NB4 (cell line): ENCODE measurements around the gene PBX3.
"Not testable (repeated sequence)": the region's sequence is repeated elsewhere in the genome, so short reads cannot be mapped to it uniquely, and the experiment has no call there.

ENCODE experiments used
- MYC ChIP-seq: IDR thresholded peaks from 2 replicates; pipeline ENCODE4 v1.6.1; 2011; ENCODE audit warnings: low read depth, low read length
- POLR2A ChIP-seq: IDR thresholded peaks from 2 replicates; pipeline ENCODE4 v1.6.1; 2011; ENCODE audit warnings: mild to moderate bottlenecking; ENCODE audit not compliant: insufficient read length; ENCODE audit errors: extremely low read depth
- TF ChIP-seq, protein P1 (sequence below): IDR thresholded peaks from one replicate; pipeline ENCODE4 v1.5.1; 2012; ENCODE audit warnings: low read depth, low read length

DNA sequence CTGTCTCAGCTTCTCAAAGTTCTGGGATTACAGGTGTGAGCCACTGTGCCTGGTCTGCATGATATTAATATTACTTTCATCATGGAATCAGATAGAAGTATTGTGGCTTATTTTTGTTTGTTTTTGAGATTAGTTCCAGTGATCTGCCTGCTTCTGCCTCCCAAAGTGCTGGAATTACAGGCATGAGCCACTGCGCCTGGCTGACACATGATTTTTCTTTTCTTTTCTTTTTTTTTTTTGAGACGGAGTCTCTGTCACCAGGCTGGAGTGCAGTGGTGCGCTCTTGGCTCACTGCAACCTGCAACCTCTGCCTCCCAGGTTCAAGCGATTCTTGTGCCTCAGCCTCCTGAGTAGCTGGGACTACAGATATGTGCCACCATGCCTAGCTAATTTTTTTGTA is 29.6 kb downstream of the PBX3 start:
- not testable (repeated sequence) for TF ChIP-seq POLR2A, MYC
- TF ChIP-seq, protein P1, sequence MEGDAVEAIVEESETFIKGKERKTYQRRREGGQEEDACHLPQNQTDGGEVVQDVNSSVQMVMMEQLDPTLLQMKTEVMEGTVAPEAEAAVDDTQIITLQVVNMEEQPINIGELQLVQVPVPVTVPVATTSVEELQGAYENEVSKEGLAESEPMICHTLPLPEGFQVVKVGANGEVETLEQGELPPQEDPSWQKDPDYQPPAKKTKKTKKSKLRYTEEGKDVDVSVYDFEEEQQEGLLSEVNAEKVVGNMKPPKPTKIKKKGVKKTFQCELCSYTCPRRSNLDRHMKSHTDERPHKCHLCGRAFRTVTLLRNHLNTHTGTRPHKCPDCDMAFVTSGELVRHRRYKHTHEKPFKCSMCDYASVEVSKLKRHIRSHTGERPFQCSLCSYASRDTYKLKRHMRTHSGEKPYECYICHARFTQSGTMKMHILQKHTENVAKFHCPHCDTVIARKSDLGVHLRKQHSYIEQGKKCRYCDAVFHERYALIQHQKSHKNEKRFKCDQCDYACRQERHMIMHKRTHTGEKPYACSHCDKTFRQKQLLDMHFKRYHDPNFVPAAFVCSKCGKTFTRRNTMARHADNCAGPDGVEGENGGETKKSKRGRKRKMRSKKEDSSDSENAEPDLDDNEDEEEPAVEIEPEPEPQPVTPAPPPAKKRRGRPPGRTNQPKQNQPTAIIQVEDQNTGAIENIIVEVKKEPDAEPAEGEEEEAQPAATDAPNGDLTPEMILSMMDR: not testable (repeated sequence)
